Pons (tissue), 1 donor: ENCODE measurements around the gene FOXD1.
"Not testable (repeated sequence)": the region's sequence is repeated elsewhere in the genome, so short reads cannot be mapped to it uniquely, and the experiment has no call there.

Source experiments
- DNase-seq: peaks from one replicate; pipeline ENCODE4 v3.0.0-alpha.2; 2016; ENCODE audit warnings: low spot score

The FOXD1 gene

GRCh38 chr5:73464016-73464745 lies 15.6 kb upstream of the FOXD1 start:
- DNase-seq: no peak

- DNase-seq: no peak
Observed at GRCh38 chr5:73460133-73460532, 11.6 kb upstream of the FOXD1 start.

- no peak for DNase-seq
Observed at GRCh38 chr5:73459366-73459765, 10.8 kb upstream of the FOXD1 start.

- not testable (repeated sequence) for DNase-seq
Observed at GRCh38 chr5:73456462-73456861, 7.9 kb upstream of the FOXD1 start.

- DNase-seq: peak; percentile 49
Observed at GRCh38 chr5:73454379-73455036, 5.9 kb upstream of the FOXD1 start.

GRCh38 chr5:73452215-73452614 lies 3.6 kb upstream of the FOXD1 start:
- no peak for DNase-seq

- no peak for DNase-seq
Observed at GRCh38 chr5:73451224-73452130, 2.9 kb upstream of the FOXD1 start.

- DNase-seq: no peak
Observed at GRCh38 chr5:73450672-73451223, 2.2 kb upstream of the FOXD1 start.

- no peak for DNase-seq
Observed at GRCh38 chr5:73450137-73450536, 1.6 kb upstream of the FOXD1 start.

- DNase-seq: no peak
Observed at GRCh38 chr5:73447530-73448462, 781 bp downstream of the FOXD1 start.

GRCh38 chr5:73446631-73447529 lies 1.7 kb downstream of the FOXD1 start:
- no peak for DNase-seq

- no peak for DNase-seq
Observed at GRCh38 chr5:73445665-73446630, 2.6 kb downstream of the FOXD1 start.

GRCh38 chr5:73444499-73445438 lies 3.8 kb downstream of the FOXD1 start:
- DNase-seq: no peak

- DNase-seq: no peak
Observed at GRCh38 chr5:73443829-73444498, 4.6 kb downstream of the FOXD1 start.

- DNase-seq: no peak
Observed at GRCh38 chr5:73442996-73443627, 5.5 kb downstream of the FOXD1 start.

GRCh38 chr5:73442231-73442811 lies 6.3 kb downstream of the FOXD1 start:
- no peak for DNase-seq
